Activated gamma-delta T cell (primary cell): ENCODE measurements around the gene IGFALS.

Source experiments
- DNase-seq: peaks from one replicate; lab custom pipeline; 2025; lab: John Stamatoyannopoulos, UW

IGFALS gene

GRCh38 chr16:1765826-1766225, 27.7 kb downstream of the IGFALS start:
- DNase-seq: no peak

GRCh38 chr16:1764971-1765370, 28.5 kb downstream of the IGFALS start:
- no peak for DNase-seq

GRCh38 chr16:1763521-1764511, 29.7 kb downstream of the IGFALS start:
- DNase-seq: no peak

- DNase-seq: no peak
These were observed 30.5 kb downstream of the IGFALS start for GRCh38 chr16:1762879-1763520.

GRCh38 chr16:1762196-1762878, 31.2 kb downstream of the IGFALS start:
- no peak for DNase-seq

- no peak for DNase-seq
These were observed 31.8 kb downstream of the IGFALS start for GRCh38 chr16:1761751-1762150.

- DNase-seq: no peak
These were observed 32.6 kb downstream of the IGFALS start for GRCh38 chr16:1760911-1761310.

- DNase-seq: no peak
These were observed 34.0 kb downstream of the IGFALS start for GRCh38 chr16:1759511-1759910.

GRCh38 chr16:1758923-1759322, 34.6 kb downstream of the IGFALS start:
- DNase-seq: no peak

GRCh38 chr16:1757714-1758461, 35.6 kb downstream of the IGFALS start:
- DNase-seq: no peak

- DNase-seq: no peak
These were observed 39.3 kb downstream of the IGFALS start for GRCh38 chr16:1754204-1754603.

- no peak for DNase-seq
These were observed 40.7 kb downstream of the IGFALS start for GRCh38 chr16:1752853-1753252.

GRCh38 chr16:1751946-1752345, 41.6 kb downstream of the IGFALS start:
- DNase-seq: no peak

- DNase-seq: no peak
These were observed 44.1 kb downstream of the IGFALS start for GRCh38 chr16:1749152-1750117.

- no peak for DNase-seq
These were observed 45.6 kb downstream of the IGFALS start for GRCh38 chr16:1747934-1748333.

- DNase-seq: no peak
These were observed 46.8 kb downstream of the IGFALS start for GRCh38 chr16:1746693-1747195.

GRCh38 chr16:1745900-1746692, 47.4 kb downstream of the IGFALS start:
- DNase-seq: no peak

- DNase-seq: no peak
These were observed 48.2 kb downstream of the IGFALS start for GRCh38 chr16:1745181-1745899.

GRCh38 chr16:1744338-1744840, 49.1 kb downstream of the IGFALS start:
- DNase-seq: no peak
